GM10266 (cell line): ENCODE results near the gene FBXL7.

Experiments used
- DNase-seq: peaks from one replicate; pipeline ENCODE4 v3.0.0; 2012; ENCODE audit errors: extremely low spot score
- CTCF ChIP-seq: IDR thresholded peaks from 2 replicates; pipeline ENCODE4 v1.5.1; 2012; ENCODE audit warnings: mild to moderate bottlenecking, low read depth; ENCODE audit not compliant: control insufficient read depth, insufficient read depth; ENCODE audit errors: missing control alignments

FBXL7 gene

GRCh38 chr5:15515229-15515628 lies 15.2 kb downstream of the FBXL7 start:
- no peak for DNase-seq
- no peak for TF ChIP-seq CTCF

DNA sequence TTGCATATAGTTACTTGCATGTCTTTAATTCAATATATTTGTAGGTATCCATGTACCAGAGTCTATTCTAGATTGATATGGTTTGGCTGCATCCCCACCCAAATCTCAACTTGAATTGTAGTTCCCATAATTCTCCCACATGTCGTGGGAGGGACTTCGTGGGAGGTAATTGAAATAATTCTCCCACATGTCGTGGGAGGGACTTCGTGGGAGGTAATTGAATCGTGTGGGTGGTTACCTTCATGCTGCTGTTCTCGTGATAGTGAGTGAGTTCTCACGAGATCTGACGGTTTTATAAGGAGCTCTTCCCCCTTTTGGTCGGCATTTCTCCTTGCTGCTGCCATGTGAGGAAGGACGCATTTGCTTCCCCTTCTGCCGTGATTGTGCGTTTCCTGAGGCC lies 16.5 kb downstream of the FBXL7 start:
- no peak for TF ChIP-seq CTCF
- DNase-seq, result no peak

DNA sequence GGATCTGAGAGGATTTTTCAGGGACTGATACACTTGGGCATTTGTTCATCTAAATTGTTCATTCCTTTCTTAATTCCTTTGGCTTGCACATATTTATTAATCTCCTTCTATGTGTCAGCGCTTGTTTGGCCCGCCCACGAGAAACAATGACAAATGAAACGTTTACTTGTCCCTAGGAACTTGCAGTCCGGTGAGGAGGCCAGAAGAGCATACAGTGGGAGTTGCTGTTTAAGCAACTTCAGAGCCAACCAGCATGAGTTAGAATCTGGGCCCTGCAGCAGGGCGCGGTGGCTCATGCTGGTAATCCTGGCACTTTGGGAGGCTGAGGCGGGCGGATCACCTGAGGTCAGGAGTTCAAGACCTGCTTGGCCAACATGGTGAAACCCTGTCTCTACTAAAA lies 18.8 kb downstream of the FBXL7 start:
- TF ChIP-seq CTCF, result no peak

DNA sequence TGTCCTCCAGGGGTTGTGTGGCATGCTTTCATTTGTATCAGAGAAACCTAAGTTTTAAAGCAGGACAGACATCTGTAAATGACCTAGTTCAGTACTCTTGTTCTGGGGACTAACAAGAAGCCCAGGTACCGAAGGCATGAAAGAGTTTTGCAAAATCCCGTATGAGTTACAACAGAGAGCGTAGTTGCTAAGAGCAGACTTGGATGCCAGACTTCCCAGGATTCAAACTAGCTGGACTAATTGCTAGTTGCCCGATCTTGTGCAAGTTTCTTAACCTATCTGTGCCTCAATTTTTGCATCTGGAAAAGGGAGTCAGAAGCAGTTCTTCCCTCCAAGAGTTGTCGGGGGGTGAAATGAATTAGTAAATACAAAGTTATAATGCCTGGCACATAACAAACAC lies 20.9 kb downstream of the FBXL7 start:
- TF ChIP-seq CTCF, result no peak
- no peak for DNase-seq

More for the DNA sequence above, 18.8 kb downstream of the FBXL7 start:
- no peak for DNase-seq

DNA sequence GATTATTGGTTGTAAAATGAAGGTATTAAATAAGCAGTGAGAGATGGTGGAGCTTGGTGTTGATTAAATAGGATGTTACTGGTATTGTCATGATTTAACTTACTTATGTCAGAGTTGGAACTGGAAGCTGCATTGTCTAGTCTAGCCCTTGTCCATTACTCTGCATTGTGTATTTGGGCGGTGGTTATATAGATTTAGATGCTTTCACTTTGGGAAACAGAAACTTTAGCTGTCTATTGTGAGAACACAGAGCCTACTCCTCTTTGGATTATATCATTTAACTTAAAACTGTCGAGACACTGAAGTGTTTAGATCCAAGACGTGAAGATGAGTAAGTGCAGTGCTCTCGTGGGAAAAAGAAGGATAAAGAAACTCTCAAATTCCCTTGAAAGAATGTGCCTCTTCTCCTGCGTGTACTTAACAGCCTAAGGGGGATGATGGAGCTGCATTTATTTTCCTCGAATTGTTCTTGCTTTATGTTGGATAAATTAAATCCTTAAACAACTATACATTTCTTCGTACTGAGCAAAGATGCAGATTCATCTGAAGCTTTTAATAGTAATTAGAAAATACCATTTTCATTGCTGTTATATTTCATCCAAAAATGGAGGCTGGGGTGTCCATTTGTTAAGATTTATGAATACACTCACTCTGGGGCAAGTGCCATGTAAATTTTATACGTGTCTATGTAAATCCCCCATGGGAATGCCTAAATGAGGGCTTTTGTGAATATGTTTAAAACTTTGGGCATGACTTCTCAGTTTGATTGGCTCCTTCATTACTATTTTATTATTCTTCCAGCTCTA lies 21.6 kb downstream of the FBXL7 start:
- no peak for DNase-seq
- TF ChIP-seq CTCF, result no peak

DNA sequence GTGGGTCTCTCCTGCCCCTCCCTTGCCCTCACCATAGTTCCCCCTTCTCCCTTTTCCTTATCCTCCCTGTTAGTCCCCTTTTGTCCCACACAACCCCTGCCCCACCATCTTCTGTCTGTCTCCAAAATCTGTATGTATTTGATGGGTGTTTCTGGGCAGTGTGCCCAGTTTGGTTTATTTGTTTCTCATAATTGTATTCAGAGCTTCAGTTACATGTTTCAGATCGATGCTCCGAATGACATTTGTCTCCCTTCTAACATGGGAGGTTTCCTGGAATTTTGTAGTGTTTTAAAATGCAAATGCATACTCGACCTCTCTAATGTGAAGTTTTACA lies 22.2 kb downstream of the FBXL7 start:
- TF ChIP-seq CTCF, result no peak

GRCh38 chr5:15524712-15525111 lies 24.7 kb downstream of the FBXL7 start:
- no peak for TF ChIP-seq CTCF
- no peak for DNase-seq

More for the DNA sequence above, 22.2 kb downstream of the FBXL7 start:
- DNase-seq, result no peak
